ENCODE results near the gene ARRB1.

ARRB1 gene

DNA sequence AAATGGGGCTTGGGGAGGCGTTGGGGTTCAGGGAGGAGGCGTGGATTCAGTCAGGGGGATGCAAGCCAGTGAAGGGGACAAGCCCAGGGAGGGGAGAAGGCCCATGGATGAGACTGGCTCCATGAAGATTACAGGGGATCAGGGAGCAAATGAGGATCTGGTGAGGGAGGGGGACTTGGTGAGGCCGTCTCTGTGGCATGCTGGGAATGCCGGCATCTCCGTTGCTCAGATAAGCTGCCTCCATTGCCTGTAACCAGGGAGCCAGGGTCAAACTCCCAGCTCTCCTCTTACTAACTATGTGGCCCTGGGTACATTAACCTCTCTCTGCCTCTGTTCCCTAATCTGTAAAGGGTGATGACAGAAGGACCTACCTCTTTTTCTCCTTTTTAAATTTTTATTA lies 72.2 kb downstream of the ARRB1 start:
- no peak for ATAC-seq (ENCODE audit: low read depth)
- no peaks in the 10 kb centered on the region for H3K36me3 ChIP-seq (ENCODE audit: low read depth)
- no peaks in the 10 kb centered on the region for H3K27me3 ChIP-seq (ENCODE audit: insufficient read depth, poor library complexity, severe bottlenecking)
- no peaks in the 10 kb centered on the region for H3K9me3 ChIP-seq (ENCODE audit: severe bottlenecking)
- no peaks in the 10 kb centered on the region for H3K4me1 ChIP-seq (ENCODE audit: insufficient read depth, poor library complexity, severe bottlenecking)
- TF ChIP-seq, protein P1, sequence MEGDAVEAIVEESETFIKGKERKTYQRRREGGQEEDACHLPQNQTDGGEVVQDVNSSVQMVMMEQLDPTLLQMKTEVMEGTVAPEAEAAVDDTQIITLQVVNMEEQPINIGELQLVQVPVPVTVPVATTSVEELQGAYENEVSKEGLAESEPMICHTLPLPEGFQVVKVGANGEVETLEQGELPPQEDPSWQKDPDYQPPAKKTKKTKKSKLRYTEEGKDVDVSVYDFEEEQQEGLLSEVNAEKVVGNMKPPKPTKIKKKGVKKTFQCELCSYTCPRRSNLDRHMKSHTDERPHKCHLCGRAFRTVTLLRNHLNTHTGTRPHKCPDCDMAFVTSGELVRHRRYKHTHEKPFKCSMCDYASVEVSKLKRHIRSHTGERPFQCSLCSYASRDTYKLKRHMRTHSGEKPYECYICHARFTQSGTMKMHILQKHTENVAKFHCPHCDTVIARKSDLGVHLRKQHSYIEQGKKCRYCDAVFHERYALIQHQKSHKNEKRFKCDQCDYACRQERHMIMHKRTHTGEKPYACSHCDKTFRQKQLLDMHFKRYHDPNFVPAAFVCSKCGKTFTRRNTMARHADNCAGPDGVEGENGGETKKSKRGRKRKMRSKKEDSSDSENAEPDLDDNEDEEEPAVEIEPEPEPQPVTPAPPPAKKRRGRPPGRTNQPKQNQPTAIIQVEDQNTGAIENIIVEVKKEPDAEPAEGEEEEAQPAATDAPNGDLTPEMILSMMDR (IDR thresholded peaks at IDR 0.05; ENCODE audit: poor library complexity, severe bottlenecking), result no peak
- H3K27ac ChIP-seq (ENCODE audit: poor library complexity, severe bottlenecking), result no peak overlapping the region
- peak; percentile 21 for DNase-seq (ENCODE audit: low spot score)
- no peak overlapping the region for H3K4me3 ChIP-seq (ENCODE audit: severe bottlenecking)

DNA sequence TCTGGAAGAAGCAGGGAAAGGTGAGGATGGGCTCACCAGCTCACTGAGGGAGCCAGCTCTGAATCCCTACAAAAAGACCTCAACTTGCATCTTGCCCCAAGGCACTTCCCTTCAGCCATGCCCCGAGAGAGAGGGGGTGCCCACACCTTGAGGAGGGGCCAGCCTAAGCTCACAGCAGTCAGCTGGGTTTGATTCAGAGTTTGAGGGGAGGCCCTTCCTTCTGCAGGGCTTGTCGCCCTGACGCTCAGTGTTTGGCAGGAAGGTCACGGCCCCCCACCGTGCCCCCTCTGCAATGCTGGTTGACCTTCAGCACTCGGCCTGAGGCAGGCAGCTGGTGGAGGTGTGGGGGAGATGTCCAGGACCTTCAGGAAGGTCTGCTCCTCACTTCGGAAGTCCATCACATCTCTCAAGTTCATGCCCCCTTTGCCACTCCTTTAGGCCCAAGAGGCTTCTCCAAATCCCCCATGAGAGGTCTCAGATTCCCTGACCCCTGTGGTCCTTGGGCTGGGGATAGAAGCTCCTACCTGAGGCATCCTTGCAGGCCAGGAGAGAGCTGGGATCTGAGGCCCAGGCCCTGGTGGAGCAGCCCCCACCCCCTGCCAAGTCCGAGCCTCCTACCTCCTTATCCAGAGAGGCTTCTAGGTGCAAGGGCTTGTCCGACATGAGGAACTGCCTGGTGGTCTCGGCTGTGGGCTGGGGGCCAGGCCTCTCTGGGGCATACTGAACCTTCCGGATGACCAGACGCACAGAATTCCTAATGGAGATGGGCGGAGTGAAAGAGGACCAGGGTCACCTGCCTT lies 73.3 kb downstream of the ARRB1 start:
- ATAC-seq (ENCODE audit: low read depth) (no peak), DNase-seq (ENCODE audit: low spot score) (peak; percentile 27)
- H3K4me1 ChIP-seq (ENCODE audit: insufficient read depth, poor library complexity, severe bottlenecking), result no peaks in the 10 kb centered on the region
- no peaks in the 10 kb centered on the region for H3K36me3 ChIP-seq (ENCODE audit: low read depth)
- no peak overlapping the region for H3K27ac ChIP-seq (ENCODE audit: poor library complexity, severe bottlenecking)
- no peaks in the 10 kb centered on the region for H3K27me3 ChIP-seq (ENCODE audit: insufficient read depth, poor library complexity, severe bottlenecking)
- H3K9me3 ChIP-seq (ENCODE audit: severe bottlenecking), result no peaks in the 10 kb centered on the region
- TF ChIP-seq, protein P1 (IDR thresholded peaks at IDR 0.05; ENCODE audit: poor library complexity, severe bottlenecking), result no peak
- H3K4me3 ChIP-seq (ENCODE audit: severe bottlenecking), result no peak overlapping the region

DNA sequence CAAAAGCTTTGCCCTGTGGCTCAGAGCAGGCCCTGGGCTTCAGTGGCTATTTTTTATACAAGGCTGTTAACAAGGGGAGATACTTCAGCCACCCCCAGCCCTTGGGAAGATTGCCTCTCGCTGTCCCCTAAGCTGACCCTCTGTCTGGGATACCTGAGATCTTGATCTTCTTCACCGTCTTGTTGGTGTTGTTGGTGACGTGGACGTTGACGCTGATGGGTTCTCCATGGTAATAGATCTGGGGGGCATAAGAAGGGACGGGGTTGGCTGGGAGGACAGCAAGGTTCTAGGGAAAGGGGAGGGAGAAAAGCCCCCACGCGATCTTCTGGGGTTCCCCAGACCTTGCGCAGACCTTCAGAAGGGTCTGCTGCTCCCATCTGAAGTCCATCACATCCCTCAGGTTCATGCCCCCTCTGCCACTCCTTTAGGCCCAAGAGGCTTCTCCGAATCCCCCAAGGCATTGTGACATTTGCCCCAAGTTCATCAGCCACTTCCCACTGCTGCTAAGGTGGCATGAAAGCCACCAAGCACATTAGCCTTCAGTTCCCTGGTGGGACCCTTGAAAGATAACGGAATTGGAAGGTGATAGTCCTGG lies 74.2 kb downstream of the ARRB1 start:
- TF ChIP-seq, protein P1 (IDR thresholded peaks at IDR 0.05; ENCODE audit: poor library complexity, severe bottlenecking), result no peak
- ATAC-seq (ENCODE audit: low read depth) (no peak), DNase-seq (ENCODE audit: low spot score) (peak; percentile 20)
- Histone ChIP-seq H3K27me3 (ENCODE audit: insufficient read depth, poor library complexity, severe bottlenecking) (no peaks in the 10 kb centered on the region), H3K27ac (ENCODE audit: poor library complexity, severe bottlenecking) (no peak overlapping the region), H3K4me1 (ENCODE audit: insufficient read depth, poor library complexity, severe bottlenecking) (no peaks in the 10 kb centered on the region), H3K36me3 (ENCODE audit: low read depth) (no peaks in the 10 kb centered on the region), H3K9me3 (ENCODE audit: severe bottlenecking) (no peaks in the 10 kb centered on the region), H3K4me3 (ENCODE audit: severe bottlenecking) (no peak overlapping the region)

DNA sequence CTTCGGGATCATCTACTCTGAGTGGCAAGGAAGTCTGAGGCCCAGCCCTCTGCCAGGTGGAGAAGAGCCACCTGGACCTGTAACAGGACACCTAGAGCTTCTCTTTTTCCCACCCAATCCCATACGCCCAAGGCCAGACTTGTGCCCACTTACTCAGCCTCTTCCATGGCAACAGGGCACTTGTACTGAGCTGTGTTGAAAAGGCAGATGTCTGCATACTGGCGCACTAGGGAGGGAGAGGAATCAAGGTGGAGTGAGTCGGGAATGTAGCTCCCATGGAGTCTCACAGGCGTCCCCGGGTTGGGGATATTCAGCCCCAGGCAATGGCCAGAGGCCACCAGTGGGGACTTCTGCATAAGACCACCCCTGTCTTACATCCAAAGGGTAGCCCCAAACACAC lies 74.8 kb downstream of the ARRB1 start:
- TF ChIP-seq, protein P1 (IDR thresholded peaks at IDR 0.05; ENCODE audit: poor library complexity, severe bottlenecking), result no peak
- DNase-seq (ENCODE audit: low spot score), result peak; percentile 4
- Histone ChIP-seq H3K9me3 (ENCODE audit: severe bottlenecking) (no peaks in the 10 kb centered on the region), H3K4me1 (ENCODE audit: insufficient read depth, poor library complexity, severe bottlenecking) (no peaks in the 10 kb centered on the region), H3K36me3 (ENCODE audit: low read depth) (no peaks in the 10 kb centered on the region), H3K27ac (ENCODE audit: poor library complexity, severe bottlenecking) (no peak overlapping the region), H3K4me3 (ENCODE audit: severe bottlenecking) (no peak overlapping the region), H3K27me3 (ENCODE audit: insufficient read depth, poor library complexity, severe bottlenecking) (no peaks in the 10 kb centered on the region)
- ATAC-seq (ENCODE audit: low read depth), result peak; percentile 32; the same call in 1 of the 3 replicates

DNA sequence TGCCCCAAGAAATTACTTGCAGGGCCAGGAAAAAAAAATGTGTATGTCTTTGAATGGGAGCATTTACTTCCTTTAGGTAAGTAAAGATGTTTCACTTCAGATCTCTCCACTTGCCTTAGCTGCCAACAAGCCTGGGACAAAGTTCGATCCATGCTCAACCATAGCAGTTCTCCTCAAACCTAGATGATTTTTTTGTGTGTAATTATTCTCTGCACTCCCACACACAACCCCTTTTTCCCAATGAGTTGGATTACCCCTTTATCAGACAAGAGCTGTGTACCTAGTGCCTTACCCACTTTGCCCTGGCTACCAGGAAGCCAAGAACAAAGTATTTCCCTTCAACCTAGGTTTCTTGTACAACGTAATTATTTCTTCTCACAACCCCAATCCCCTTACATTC lies 75.3 kb downstream of the ARRB1 start:
- no peaks in the 10 kb centered on the region for H3K27me3 ChIP-seq (ENCODE audit: insufficient read depth, poor library complexity, severe bottlenecking)
- H3K4me3 ChIP-seq (ENCODE audit: severe bottlenecking), result no peak overlapping the region
- DNase-seq (ENCODE audit: low spot score) (no peak), ATAC-seq (ENCODE audit: low read depth) (no peak)
- no peak overlapping the region for H3K27ac ChIP-seq (ENCODE audit: poor library complexity, severe bottlenecking)
- H3K36me3 ChIP-seq (ENCODE audit: low read depth), result no peaks in the 10 kb centered on the region
- TF ChIP-seq, protein P1 (IDR thresholded peaks at IDR 0.05; ENCODE audit: poor library complexity, severe bottlenecking), result no peak
- H3K9me3 ChIP-seq (ENCODE audit: severe bottlenecking), result no peaks in the 10 kb centered on the region
- H3K4me1 ChIP-seq (ENCODE audit: insufficient read depth, poor library complexity, severe bottlenecking), result no peaks in the 10 kb centered on the region
